Activated CD8-positive, alpha-beta T cell treated with anti-CD3 and anti-CD28 coated beads, Interleukin-2, amount 10 ng/mL, durations not matched to agents 7 days and 5 days (primary cell): ENCODE results near the gene HIVEP3. TPM values are rescaled to one million over a fixed set of nuclear protein-coding genes. Genes with fewer than 3 reads are reported as not detected.
A peak's percentile ranks its signal among the peaks of the same experiment; 100 is the strongest.

Source experiments
- ATAC-seq: fragments of 150-1000 bp; cut with Tn5 transposase; one replicate; pipeline ENCODE4 v1.10.0; 2021; ENCODE audit warnings: moderate library complexity
- CTCF ChIA-PET: fragments of 350-600 bp; sonication (Branson Sonifier 250); formaldehyde crosslinking; loops from one replicate; lab custom pipeline; 2021; ENCODE audit warnings: antibody characterized with exemption; lab: Charles Lee
- POLR2A ChIA-PET: fragments of 350-600 bp; sonication (Branson Sonifier 250); formaldehyde crosslinking; loops from one replicate; lab custom pipeline; 2021; ENCODE audit warnings: antibody characterized with exemption; lab: Charles Lee
- DNase-seq: peaks from one replicate; pipeline ENCODE4 v3.0.0-alpha.2; 2020
- H3K27ac Mint-ChIP-seq: one replicate; pipeline ENCODE4 v1.8.0; 2021; ENCODE audit warnings: mild to moderate bottlenecking, mixed read lengths
- H3K27me3 Mint-ChIP-seq: one replicate; pipeline ENCODE4 v1.8.0; 2021; ENCODE audit warnings: low read depth, mixed read lengths
- H3K36me3 Mint-ChIP-seq: one replicate; pipeline ENCODE4 v1.8.0; 2021; ENCODE audit warnings: low read depth, mixed read lengths
- H3K4me1 Mint-ChIP-seq: one replicate; pipeline ENCODE4 v1.8.0; 2021; ENCODE audit warnings: low read depth, mixed read lengths
- H3K4me3 Mint-ChIP-seq: one replicate; pipeline ENCODE4 v1.8.0; 2021; ENCODE audit warnings: mild to moderate bottlenecking, mixed read lengths
- H3K9me3 Mint-ChIP-seq: one replicate; pipeline ENCODE4 v1.8.0; 2022; ENCODE audit warnings: mixed read lengths; ENCODE audit not compliant: insufficient read depth
- total RNA-seq, 2 experiments: library from RNA; stranded (reverse); gene quantifications; one replicate each; pipeline ENCODE4 v1.2.3, GENCODE V29; 2021

HIVEP3 gene
- total RNA-seq, 2 experiments from 2014 or later, result 10.8 to 11.8 TPM

GRCh38 chr1:41580021-41580420, 338.7 kb downstream of the HIVEP3 start:
- Mint-ChIP-seq H3K27ac (no peak overlapping the region), H3K4me1 (peaks cover 33% of the 10 kb centered on the region), H3K4me3 (no peak overlapping the region), H3K27me3 (no peaks in the 10 kb centered on the region), H3K36me3 (no peaks in the 10 kb centered on the region), H3K9me3 (no peaks in the 10 kb centered on the region)
- ChIA-PET POLR2A (no interaction called here), CTCF (interaction anchor here (0.5 to 2.4 kb wide), 7 partner anchors 14 to 593 kb away, joined by 3 to 11 read pairs (median 4); no protein-coding TSS in a partner anchor)
- DNase-seq (no peak), ATAC-seq (no peak)

GRCh38 chr1:41578712-41579335, 339.9 kb downstream of the HIVEP3 start:
- Mint-ChIP-seq H3K9me3 (no peaks in the 10 kb centered on the region), H3K36me3 (no peaks in the 10 kb centered on the region), H3K4me3 (no peak overlapping the region), H3K27me3 (no peaks in the 10 kb centered on the region), H3K27ac (no peak overlapping the region), H3K4me1 (peaks cover 39% of the 10 kb centered on the region)
- ATAC-seq (no peak), DNase-seq (no peak)
- CTCF ChIA-PET, result interaction anchor here (0.8 to 2.4 kb wide), 15 partner anchors 16 to 594 kb away, joined by 3 to 11 read pairs (median 3); no protein-coding TSS in a partner anchor
- POLR2A ChIA-PET, result no interaction called here

- Mint-ChIP-seq H3K27me3 (no peaks in the 10 kb centered on the region), H3K27ac (no peak overlapping the region), H3K4me3 (no peak overlapping the region), H3K36me3 (no peaks in the 10 kb centered on the region), H3K9me3 (no peaks in the 10 kb centered on the region), H3K4me1 (peaks cover 37% of the 10 kb centered on the region)
- ChIA-PET CTCF (interaction anchor here (0.9 to 5.2 kb wide), 10 partner anchors 37 to 597 kb away, joined by 3 to 32 read pairs (median 4); no protein-coding TSS in a partner anchor), POLR2A (no interaction called here)
- ATAC-seq (no peak), DNase-seq (no peak)
Observed at GRCh38 chr1:41576620-41577019, 342.1 kb downstream of the HIVEP3 start.

- no peak overlapping the region for H3K27ac Mint-ChIP-seq
- H3K9me3 Mint-ChIP-seq, result no peaks in the 10 kb centered on the region
- no peaks in the 10 kb centered on the region for H3K27me3 Mint-ChIP-seq
- no peak for DNase-seq
- peaks cover 33% of the 10 kb centered on the region for H3K4me1 Mint-ChIP-seq
- no peaks in the 10 kb centered on the region for H3K36me3 Mint-ChIP-seq
- no peak for ATAC-seq
- POLR2A ChIA-PET, result no interaction called here
- CTCF ChIA-PET, result interaction anchor here (0.9 to 5.2 kb wide), 9 partner anchors 37 to 597 kb away, joined by 3 to 32 read pairs (median 4); no protein-coding TSS in a partner anchor
- H3K4me3 Mint-ChIP-seq, result no peak overlapping the region
Observed at GRCh38 chr1:41576206-41576605, 342.5 kb downstream of the HIVEP3 start.

- Mint-ChIP-seq H3K27me3 (no peaks in the 10 kb centered on the region), H3K36me3 (no peaks in the 10 kb centered on the region), H3K4me1 (peaks cover 22% of the 10 kb centered on the region), H3K4me3 (no peak overlapping the region), H3K9me3 (no peaks in the 10 kb centered on the region), H3K27ac (peak overlapping the region; percentile 23)
- DNase-seq (no peak), ATAC-seq (no peak)
- CTCF ChIA-PET, result interaction anchor here (0.8 to 5.2 kb wide), 36 partner anchors 8 to 599 kb away, joined by 3 to 32 read pairs (median 5); no protein-coding TSS in a partner anchor
- POLR2A ChIA-PET, result no interaction called here
Observed at GRCh38 chr1:41574842-41575241, 343.9 kb downstream of the HIVEP3 start.

- H3K4me3 Mint-ChIP-seq, result no peak overlapping the region
- H3K4me1 Mint-ChIP-seq, result peaks cover 26% of the 10 kb centered on the region
- ATAC-seq, result peak; percentile 99
- no peaks in the 10 kb centered on the region for H3K27me3 Mint-ChIP-seq
- POLR2A ChIA-PET, result no interaction called here
- CTCF ChIA-PET, result interaction anchor here (0.6 to 5.2 kb wide), 47 partner anchors 9 to 600 kb away, joined by 3 to 32 read pairs (median 4); no protein-coding TSS in a partner anchor
- H3K27ac Mint-ChIP-seq, result no peak overlapping the region
- no peaks in the 10 kb centered on the region for H3K36me3 Mint-ChIP-seq
- peak; percentile 93 for DNase-seq
- no peaks in the 10 kb centered on the region for H3K9me3 Mint-ChIP-seq
Observed at GRCh38 chr1:41573785-41574713, 344.7 kb downstream of the HIVEP3 start.

- no peak for DNase-seq
- no peak for ATAC-seq
- Mint-ChIP-seq H3K27me3 (no peaks in the 10 kb centered on the region), H3K36me3 (no peaks in the 10 kb centered on the region), H3K4me3 (no peak overlapping the region), H3K4me1 (peaks cover 30% of the 10 kb centered on the region), H3K9me3 (no peaks in the 10 kb centered on the region), H3K27ac (no peak overlapping the region)
- ChIA-PET POLR2A (no interaction called here), CTCF (interaction anchor here (0.6 to 5.2 kb wide), 30 partner anchors 13 to 601 kb away, joined by 3 to 32 read pairs (median 6); no protein-coding TSS in a partner anchor)
Observed at GRCh38 chr1:41573194-41573593, 345.5 kb downstream of the HIVEP3 start.

- no peak for DNase-seq
- Mint-ChIP-seq H3K36me3 (no peaks in the 10 kb centered on the region), H3K4me1 (peaks cover 30% of the 10 kb centered on the region), H3K27me3 (no peaks in the 10 kb centered on the region), H3K4me3 (no peak overlapping the region), H3K27ac (no peak overlapping the region), H3K9me3 (no peaks in the 10 kb centered on the region)
- POLR2A ChIA-PET, result no interaction called here
- ATAC-seq, result no peak
- CTCF ChIA-PET, result interaction anchor here (2.0 to 5.2 kb wide), 6 partner anchors 81 to 602 kb away, joined by 11 to 32 read pairs (median 26); no protein-coding TSS in a partner anchor
Observed at GRCh38 chr1:41572224-41572623, 346.5 kb downstream of the HIVEP3 start.

GRCh38 chr1:41571041-41571440, 347.7 kb downstream of the HIVEP3 start:
- DNase-seq (no peak), ATAC-seq (no peak)
- no peak overlapping the region for H3K4me3 Mint-ChIP-seq
- peaks cover 24% of the 10 kb centered on the region for H3K4me1 Mint-ChIP-seq
- H3K27ac Mint-ChIP-seq, result no peak overlapping the region
- CTCF ChIA-PET, result no interaction called here
- POLR2A ChIA-PET, result interaction anchor here (0.6 kb wide), 1 partner anchor 525 kb away, joined by 3 read pairs; no protein-coding TSS in a partner anchor
- H3K27me3 Mint-ChIP-seq, result no peaks in the 10 kb centered on the region
- H3K9me3 Mint-ChIP-seq, result no peaks in the 10 kb centered on the region
- H3K36me3 Mint-ChIP-seq, result no peaks in the 10 kb centered on the region

GRCh38 chr1:41568204-41568603, 350.5 kb downstream of the HIVEP3 start:
- Mint-ChIP-seq H3K36me3 (no peaks in the 10 kb centered on the region), H3K27ac (no peak overlapping the region), H3K9me3 (no peaks in the 10 kb centered on the region), H3K4me1 (peaks cover 8% of the 10 kb centered on the region), H3K27me3 (no peaks in the 10 kb centered on the region), H3K4me3 (no peak overlapping the region)
- POLR2A ChIA-PET, result no interaction called here
- DNase-seq (no peak), ATAC-seq (no peak)
- CTCF ChIA-PET, result no interaction called here

- Mint-ChIP-seq H3K36me3 (no peaks in the 10 kb centered on the region), H3K4me3 (no peak overlapping the region), H3K9me3 (no peaks in the 10 kb centered on the region), H3K27me3 (no peaks in the 10 kb centered on the region), H3K4me1 (peaks cover 8% of the 10 kb centered on the region), H3K27ac (no peak overlapping the region)
- ATAC-seq (no peak), DNase-seq (no peak)
- ChIA-PET POLR2A (no interaction called here), CTCF (no interaction called here)
Observed at GRCh38 chr1:41566969-41567368, 351.8 kb downstream of the HIVEP3 start.
